Measurements from ENCODE around the gene ZNF827. TPM values are rescaled to one million over a fixed set of nuclear protein-coding genes. Genes with fewer than 3 reads are reported as not detected.

ZNF827 gene
- total RNA-seq, 2 donors from 2014 or later, result 11.8 to 40.5 TPM

- Mint-ChIP-seq H3K27ac (no peak overlapping the region), H3K4me1 (ENCODE audit: low read depth in 2 of 2) (no peaks in the 10 kb centered on the region), H3K4me3 (no peak overlapping the region), H3K9me3 (no peaks in the 10 kb centered on the region), H3K27me3 (no peaks in the 10 kb centered on the region), H3K36me3 (peaks cover 21% of the 10 kb centered on the region)
- no peak for ATAC-seq
- DNase-seq (ENCODE audit: low spot score), result no peak
Measured at GRCh38 chr4:145816091-145816490, 122.5 kb downstream of the ZNF827 start.

GRCh38 chr4:145815626-145816025, 123.0 kb downstream of the ZNF827 start:
- Mint-ChIP-seq H3K36me3 (peaks cover 23% of the 10 kb centered on the region), H3K4me1 (ENCODE audit: low read depth in 2 of 2) (peaks cover 0 to under 1% of the 10 kb centered on the region in 2 donors), H3K27ac (no peak overlapping the region), H3K4me3 (no peak overlapping the region), H3K9me3 (no peaks in the 10 kb centered on the region), H3K27me3 (no peaks in the 10 kb centered on the region)
- no peak for DNase-seq (ENCODE audit: low spot score)
- no peak for ATAC-seq

- Mint-ChIP-seq H3K27me3 (no peaks in the 10 kb centered on the region), H3K36me3 (peaks cover 27% of the 10 kb centered on the region), H3K4me1 (ENCODE audit: low read depth in 2 of 2) (peaks cover 0 to 5% of the 10 kb centered on the region in 2 donors), H3K27ac (peak overlapping the region in 1 of 2 donors; percentile 19), H3K9me3 (no peaks in the 10 kb centered on the region), H3K4me3 (no peak overlapping the region)
- DNase-seq (ENCODE audit: low spot score) (no peak), ATAC-seq (no peak)
Measured at GRCh38 chr4:145815027-145815612, 123.5 kb downstream of the ZNF827 start.

- no peak overlapping the region for H3K4me3 Mint-ChIP-seq
- H3K9me3 Mint-ChIP-seq, result no peaks in the 10 kb centered on the region
- DNase-seq (ENCODE audit: low spot score) (no peak), ATAC-seq (no peak)
- H3K27me3 Mint-ChIP-seq, result no peaks in the 10 kb centered on the region
- no peak overlapping the region for H3K27ac Mint-ChIP-seq
- H3K36me3 Mint-ChIP-seq, result peaks cover 23% of the 10 kb centered on the region
- H3K4me1 Mint-ChIP-seq (ENCODE audit: low read depth in 2 of 2), result peaks cover 0 to 11% of the 10 kb centered on the region in 2 donors
Measured at GRCh38 chr4:145814246-145814645, 124.4 kb downstream of the ZNF827 start.

DNA sequence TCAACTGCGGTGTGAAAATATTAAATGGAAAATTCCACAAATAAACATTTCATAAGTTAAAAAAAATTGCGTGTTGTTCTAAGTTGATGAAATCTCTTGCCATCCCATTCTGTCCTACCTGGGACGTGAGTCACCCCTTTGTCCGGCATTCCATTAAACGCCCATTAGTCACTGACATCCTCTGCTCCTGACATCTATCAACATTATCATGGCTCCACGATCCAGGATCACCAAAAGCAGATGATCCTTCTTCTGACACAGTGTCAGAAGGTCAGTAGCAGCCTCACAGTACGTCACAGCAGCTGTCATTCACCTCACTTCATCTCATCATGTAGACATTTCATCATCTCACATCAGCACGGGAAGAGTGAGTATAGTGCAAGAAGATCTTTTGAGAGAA, 125.7 kb downstream of the ZNF827 start:
- Mint-ChIP-seq H3K27ac (no peak overlapping the region), H3K4me1 (ENCODE audit: low read depth in 2 of 2) (peaks cover 4 to 18% of the 10 kb centered on the region in 2 donors), H3K27me3 (no peaks in the 10 kb centered on the region), H3K36me3 (peaks cover 29% of the 10 kb centered on the region), H3K4me3 (no peak overlapping the region), H3K9me3 (no peaks in the 10 kb centered on the region)
- no peak for ATAC-seq
- no peak for DNase-seq (ENCODE audit: low spot score)

- peak in 1 of 2 donors; percentile 22 for ATAC-seq
- peaks cover 7 to 24% of the 10 kb centered on the region in 2 donors for H3K4me1 Mint-ChIP-seq (ENCODE audit: low read depth in 2 of 2)
- H3K9me3 Mint-ChIP-seq, result no peaks in the 10 kb centered on the region
- no peak for DNase-seq (ENCODE audit: low spot score)
- H3K4me3 Mint-ChIP-seq, result peak overlapping the region; percentile 82
- peak overlapping the region; percentile 60 to 91 for H3K27ac Mint-ChIP-seq
- no peaks in the 10 kb centered on the region for H3K27me3 Mint-ChIP-seq
- peaks cover 23% of the 10 kb centered on the region for H3K36me3 Mint-ChIP-seq
Measured at GRCh38 chr4:145808848-145809512, 129.6 kb downstream of the ZNF827 start.

DNA sequence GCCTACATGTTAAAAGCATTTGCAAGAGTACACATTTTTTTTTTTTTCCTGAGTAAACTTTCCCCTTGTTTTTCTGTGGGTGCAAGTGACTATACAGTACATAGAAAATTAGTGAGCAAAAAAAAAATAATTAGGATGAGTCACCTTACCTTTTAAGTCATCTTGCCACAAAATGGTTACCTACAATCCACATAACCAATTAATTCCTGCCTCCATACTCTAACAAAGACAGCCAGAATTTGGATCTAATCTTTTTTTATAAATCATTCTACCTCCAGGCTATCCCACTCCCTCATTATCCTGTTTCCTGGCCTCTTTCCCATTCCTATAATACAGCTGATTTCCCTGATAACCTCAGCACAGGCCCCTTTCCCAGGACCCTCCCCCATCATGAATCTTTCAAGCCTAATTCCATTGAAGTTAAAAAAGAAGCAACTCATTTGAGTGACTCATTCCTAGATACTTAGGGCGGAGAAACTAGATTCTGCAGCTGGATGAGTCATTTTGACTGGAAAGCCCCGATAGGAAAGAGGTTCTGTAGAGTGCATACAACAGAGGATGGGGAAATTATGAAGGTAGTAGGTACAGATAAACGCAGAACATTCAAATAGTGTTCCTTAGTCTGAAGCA, 130.5 kb downstream of the ZNF827 start:
- Mint-ChIP-seq H3K9me3 (no peaks in the 10 kb centered on the region), H3K27me3 (no peaks in the 10 kb centered on the region), H3K27ac (peak overlapping the region; percentile 60 to 91), H3K36me3 (peaks cover 17% of the 10 kb centered on the region), H3K4me3 (peak overlapping the region; percentile 82), H3K4me1 (ENCODE audit: low read depth in 2 of 2) (peaks cover 7 to 24% of the 10 kb centered on the region in 2 donors)
- ATAC-seq (peak; percentile 67 to 90), DNase-seq (ENCODE audit: low spot score) (no peak)

- DNase-seq (ENCODE audit: low spot score), result no peak
- Mint-ChIP-seq H3K4me3 (no peak overlapping the region), H3K27ac (no peak overlapping the region), H3K4me1 (ENCODE audit: low read depth in 2 of 2) (peaks cover 7 to 23% of the 10 kb centered on the region in 2 donors), H3K36me3 (peaks cover 10% of the 10 kb centered on the region), H3K27me3 (no peaks in the 10 kb centered on the region), H3K9me3 (no peaks in the 10 kb centered on the region)
- no peak for ATAC-seq
Measured at GRCh38 chr4:145805490-145805889, 133.1 kb downstream of the ZNF827 start.

GRCh38 chr4:145804116-145804515, 134.5 kb downstream of the ZNF827 start:
- Mint-ChIP-seq H3K27me3 (no peaks in the 10 kb centered on the region), H3K27ac (no peak overlapping the region), H3K36me3 (peaks cover 6% of the 10 kb centered on the region), H3K9me3 (no peaks in the 10 kb centered on the region), H3K4me1 (ENCODE audit: low read depth in 2 of 2) (peaks cover 11 to 20% of the 10 kb centered on the region in 2 donors), H3K4me3 (no peak overlapping the region)
- ATAC-seq, result no peak
- no peak for DNase-seq (ENCODE audit: low spot score)

GRCh38 chr4:145799223-145799622, 139.4 kb downstream of the ZNF827 start:
- peaks cover 4 to 11% of the 10 kb centered on the region in 2 donors for H3K4me1 Mint-ChIP-seq (ENCODE audit: low read depth in 2 of 2)
- no peak overlapping the region for H3K4me3 Mint-ChIP-seq
- ATAC-seq (no peak), DNase-seq (ENCODE audit: low spot score) (no peak)
- no peaks in the 10 kb centered on the region for H3K27me3 Mint-ChIP-seq
- no peak overlapping the region for H3K27ac Mint-ChIP-seq
- no peaks in the 10 kb centered on the region for H3K9me3 Mint-ChIP-seq
- H3K36me3 Mint-ChIP-seq, result no peaks in the 10 kb centered on the region

DNA sequence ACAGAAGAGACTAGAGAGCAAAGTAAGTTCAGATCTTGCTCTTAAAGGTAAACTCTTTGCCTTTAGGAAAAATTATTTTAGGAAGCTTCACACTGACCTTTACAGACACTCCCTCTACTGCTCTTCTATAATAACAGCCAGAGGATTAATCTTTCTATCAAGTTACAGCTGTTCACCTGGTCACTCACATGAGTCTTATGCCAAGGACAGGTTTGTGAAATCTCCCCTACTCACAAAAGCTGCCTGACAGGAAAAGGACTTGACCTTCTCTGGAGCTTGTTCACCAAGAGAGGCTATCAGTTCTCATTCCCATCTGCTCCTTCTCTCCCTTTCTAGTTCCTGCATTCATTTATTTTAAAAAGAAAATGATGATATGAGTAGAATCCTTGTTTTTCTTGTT, 141.3 kb downstream of the ZNF827 start:
- ATAC-seq (no peak), DNase-seq (ENCODE audit: low spot score) (no peak)
- no peaks in the 10 kb centered on the region for H3K36me3 Mint-ChIP-seq
- H3K4me3 Mint-ChIP-seq, result no peak overlapping the region
- no peak overlapping the region for H3K27ac Mint-ChIP-seq
- H3K27me3 Mint-ChIP-seq, result no peaks in the 10 kb centered on the region
- H3K4me1 Mint-ChIP-seq (ENCODE audit: low read depth in 2 of 2), result peaks cover 4 to 11% of the 10 kb centered on the region in 2 donors
- H3K9me3 Mint-ChIP-seq, result no peaks in the 10 kb centered on the region

DNA sequence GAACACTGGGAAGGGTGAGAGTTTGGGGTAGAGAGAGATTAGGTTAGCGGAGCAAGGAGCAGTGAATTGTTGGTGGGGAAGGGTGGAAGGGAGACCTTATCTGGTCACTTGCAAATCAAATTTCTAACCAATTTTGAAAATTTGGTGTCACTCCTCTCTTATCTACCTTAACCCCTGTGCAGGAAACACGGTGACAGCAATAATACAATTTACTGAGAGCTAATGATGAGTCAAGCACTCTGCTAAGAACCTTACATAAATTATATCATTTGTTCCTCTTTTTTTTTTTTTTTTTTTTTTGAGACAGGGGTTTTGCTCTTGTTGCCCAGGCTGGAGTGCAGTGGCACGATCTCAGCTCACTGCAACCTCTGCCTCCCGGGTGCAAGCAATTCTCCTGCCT, 142.3 kb downstream of the ZNF827 start:
- no peak for ATAC-seq
- Mint-ChIP-seq H3K36me3 (no peaks in the 10 kb centered on the region), H3K27me3 (no peaks in the 10 kb centered on the region), H3K9me3 (no peaks in the 10 kb centered on the region), H3K4me3 (no peak overlapping the region), H3K27ac (no peak overlapping the region), H3K4me1 (ENCODE audit: low read depth in 2 of 2) (peaks cover 4 to 11% of the 10 kb centered on the region in 2 donors)
- no peak for DNase-seq (ENCODE audit: low spot score)

- Mint-ChIP-seq H3K4me3 (no peak overlapping the region), H3K36me3 (no peaks in the 10 kb centered on the region), H3K27ac (no peak overlapping the region), H3K9me3 (no peaks in the 10 kb centered on the region), H3K4me1 (ENCODE audit: low read depth in 2 of 2) (peaks cover 4 to 15% of the 10 kb centered on the region in 2 donors), H3K27me3 (no peaks in the 10 kb centered on the region)
- DNase-seq (ENCODE audit: low spot score), result no peak
- ATAC-seq, result no peak
Measured at GRCh38 chr4:145795521-145795920, 143.1 kb downstream of the ZNF827 start.

DNA sequence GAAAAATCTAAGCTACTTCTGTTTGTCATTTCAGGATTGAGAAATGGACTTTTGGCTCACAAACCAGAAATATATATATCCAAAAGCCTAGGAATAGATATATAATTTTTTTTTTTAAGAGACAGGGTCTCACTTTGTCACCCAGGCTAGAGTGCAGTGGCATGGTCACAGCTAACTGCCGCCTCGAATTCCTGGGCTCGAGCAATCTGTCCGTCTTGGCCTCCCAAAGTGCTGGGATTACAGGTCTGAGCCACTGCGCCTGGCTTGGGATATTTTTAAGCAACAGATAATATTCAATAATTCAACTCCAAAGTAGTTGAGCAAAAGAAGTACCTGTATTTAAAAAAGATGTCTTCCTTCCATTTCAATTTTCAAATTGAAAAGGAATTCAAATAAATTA, 146.2 kb downstream of the ZNF827 start:
- Mint-ChIP-seq H3K36me3 (no peaks in the 10 kb centered on the region), H3K27me3 (no peaks in the 10 kb centered on the region), H3K27ac (no peak overlapping the region), H3K4me1 (ENCODE audit: low read depth in 2 of 2) (peaks cover 0 to 5% of the 10 kb centered on the region in 2 donors), H3K4me3 (no peak overlapping the region), H3K9me3 (no peaks in the 10 kb centered on the region)
- DNase-seq (ENCODE audit: low spot score) (no peak), ATAC-seq (no peak)
